HepG2 (cell line): ENCODE measurements around the gene SLC5A5. TPM values are rescaled to one million over a fixed set of nuclear protein-coding genes. Genes with fewer than 3 reads are reported as not detected.
A peak's percentile ranks its signal among the peaks of the same experiment; 100 is the strongest.

Source experiments
- ATAC-seq: fragments of 200-7000 bp; cut with Tn5 transposase; 3 replicates; pipeline ENCODE4 v1.9.1; 2020; ENCODE audit warnings: mild to moderate bottlenecking, moderate library complexity
- BruUV-seq: library from RNA; stranded (reverse); fragments of 400-500 nt; replicated peaks from 2 replicates; lab custom pipeline; 2021; lab: Mats Ljungman, UMichigan
- CTCF ChIA-PET: fragments of 300-600 bp; formaldehyde crosslinking; extraction: SDS; loops from one replicate; lab custom pipeline; 2021; ENCODE audit warnings: low total read pairs, inconsistent platforms, low intra/inter-chr PET ratio; lab: Yijun Ruan, JAX
- POLR2A ChIA-PET: fragments of 350-600 bp; sonication (Branson Sonifier 250); formaldehyde crosslinking; loops from one replicate; lab custom pipeline; 2020; ENCODE audit warnings: antibody characterized with exemption, inconsistent platforms; lab: Yijun Ruan, JAX
- DNase-seq: peaks from one replicate; pipeline ENCODE4 v3.0.0-alpha.2; 2015; ENCODE audit warnings: low spot score
- FAIRE-seq: peaks from 3 replicates; lab custom pipeline; 2011; peaks lifted over from hg19 to GRCh38; lab: Jason Lieb, UNC
- H2AFZ ChIP-seq: one replicate; pipeline ENCODE4 v1.6.1; 2011; ENCODE audit warnings: low read length, inconsistent platforms
- H3K27ac ChIP-seq: fragments of 300-600 bp; 3 replicates; pipeline ENCODE4 v1.8.0; 2011; ENCODE audit warnings: mixed run types, mild to moderate bottlenecking, mixed read lengths, low read length, inconsistent platforms; ENCODE audit not compliant: insufficient read depth; ENCODE audit errors: extremely low read length
- H3K27me3 ChIP-seq, 2 experiments: fragments of 200-600 bp in 1 of 2; 2 replicates in 1 of 2; 3 replicates in 1 of 2; pipeline versions ENCODE4 v1.6.0 to v1.8.0; 2011; ENCODE audit warnings: low read length in 2 of 2, mild to moderate bottlenecking in 2 of 2, moderate library complexity in 2 of 2, inconsistent platforms in 1 of 2; ENCODE audit not compliant: insufficient read depth in 2 of 2, control insufficient read depth in 1 of 2
- H3K36me3 ChIP-seq, 2 experiments: fragments of 200-600 bp in 1 of 2; replicated peaks in 1 of 2; 2 replicates in 1 of 2; 3 replicates in 1 of 2; pipeline versions ENCODE4 v1.5.1 to v1.8.0; 2011; ENCODE audit warnings: low read length in 2 of 2, inconsistent platforms in 1 of 2; ENCODE audit not compliant: insufficient read depth in 2 of 2, control insufficient read depth in 1 of 2
- H3K4me1 ChIP-seq: 2 replicates; pipeline ENCODE4 v1.5.1; 2012; ENCODE audit warnings: low read length, inconsistent platforms; ENCODE audit not compliant: insufficient read depth
- H3K4me2 ChIP-seq: 2 replicates; pipeline ENCODE4 v1.6.0; 2011; ENCODE audit warnings: low read depth, low read length, inconsistent platforms
- H3K4me3 ChIP-seq, 3 experiments: fragments of 200-600 bp in 1 of 3; sonication (generic), shearing (Covaris generic) in 1 of 3; replicated peaks in 1 of 3; 2 replicates each; pipeline ENCODE4 v1.5.1; 2011 to 2016; ENCODE audit warnings: low read length in 3 of 3, inconsistent platforms in 2 of 3, low read depth in 2 of 3, mild to moderate bottlenecking in 2 of 3, control low read depth in 1 of 3, mixed read lengths in 1 of 3; ENCODE audit not compliant: insufficient read depth in 1 of 3
- H3K79me2 ChIP-seq: one replicate; pipeline ENCODE4 v1.6.1; 2011; ENCODE audit warnings: low read length, inconsistent platforms; ENCODE audit not compliant: insufficient read depth
- H3K9ac ChIP-seq: 2 replicates; pipeline ENCODE4 v1.6.0; 2011; ENCODE audit warnings: mild to moderate bottlenecking, low read depth, low read length, inconsistent platforms; ENCODE audit not compliant: insufficient read depth
- H3K9me3 ChIP-seq: 2 replicates; pipeline ENCODE4 v1.5.1; 2012; ENCODE audit warnings: mild to moderate bottlenecking, low read length
- H4K20me1 ChIP-seq: 2 replicates; pipeline ENCODE4 v1.6.0; 2011; ENCODE audit warnings: inconsistent platforms, mild to moderate bottlenecking, low read length, moderate library complexity; ENCODE audit not compliant: insufficient read depth
- CC2D1A ChIP-seq: sonication (generic); formaldehyde crosslinking; IDR thresholded peaks from 2 replicates; pipeline ENCODE4 v1.8.1; 2023; ENCODE audit warnings: mild to moderate bottlenecking, missing genetic modification reagents
- DNMT1 ChIP-seq: sonication (generic); formaldehyde crosslinking; IDR thresholded peaks from 2 replicates; pipeline ENCODE4 v1.5.1; 2020; ENCODE audit warnings: mild to moderate bottlenecking, missing genetic modification reagents
- FIP1L1 ChIP-seq: fragments of 200-400 bp; formaldehyde crosslinking; IDR thresholded peaks from 2 replicates; pipeline ENCODE4 v1.6.1; 2018; ENCODE audit warnings: low read depth, mild to moderate bottlenecking, low read length, moderate library complexity, borderline replicate concordance; ENCODE audit not compliant: insufficient read depth
- ISL2 ChIP-seq: sonication (generic); formaldehyde crosslinking; IDR thresholded peaks from 2 replicates; pipeline ENCODE4 v1.5.0; 2020; ENCODE audit warnings: missing genetic modification reagents
- SAP130 ChIP-seq: IDR thresholded peaks from 2 replicates; pipeline ENCODE4 v1.6.1; 2016; ENCODE audit warnings: low read depth
- ZNF558 ChIP-seq: sonication (generic); formaldehyde crosslinking; IDR thresholded peaks from 2 replicates; pipeline ENCODE4 v1.9.0; 2022; ENCODE audit warnings: mild to moderate bottlenecking, missing genetic modification reagents, borderline replicate concordance
- ZNF570 ChIP-seq: sonication (generic); formaldehyde crosslinking; IDR thresholded peaks from 2 replicates; pipeline ENCODE4 v1.4.0; 2020; ENCODE audit warnings: mild to moderate bottlenecking, missing genetic modification reagents, borderline replicate concordance
- ZNF614 ChIP-seq: IDR thresholded peaks from 2 replicates; pipeline ENCODE4 v1.6.1; 2018; ENCODE audit warnings: missing biosample characterization, missing genetic modification reagents, inconsistent platforms, borderline replicate concordance
- ZSCAN30 ChIP-seq: sonication (generic); formaldehyde crosslinking; IDR thresholded peaks from 2 replicates; pipeline ENCODE4 v1.5.0; 2020; ENCODE audit warnings: mild to moderate bottlenecking, missing genetic modification reagents
- WGBS: methylation state at CpG from one replicate; pipeline ENCODE4 v1.1.6; 2017; ENCODE audit warnings: low lambda C conversion rate; 5-methylcytosine and 5-hydroxymethylcytosine counted together
- in situ Hi-C: cut with HindIII; loops from 2 replicates; pipeline ENCODE4 v1.10.0; 2017; ENCODE audit warnings: low pct_unique_long_range_greater_than_20kb; ENCODE audit not compliant: extremely low pct_ligation_motif_present
- intact Hi-C: fragments of 100-400 bp; cut with micrococcal nuclease; formaldehyde crosslinking; loops from one replicate; pipeline ENCODE4 v1.10.0; 2022; ENCODE audit not compliant: unreplicated experiment
- polyA plus RNA-seq, 8 experiments: library from polyadenylated mRNA; depleted of rRNA in 3 of 8; stranded (reverse) in 7 of 8; unstranded in 1 of 8; fragments of >200 nt; fragmentation: Illumina TruSeq in 4 of 8; extraction: Trizol in 4 of 8; gene quantifications; 2 replicates each; pipeline versions ENCODE4 v1.2.1 to v1.2.3, GENCODE V29; 2011 to 2016; ENCODE audit warnings: low read depth in 4 of 8, missing spikeins in 1 of 8, mixed read lengths in 1 of 8; ENCODE audit not compliant: insufficient read depth in 1 of 8
- total RNA-seq, 5 experiments: library from RNA; depleted of rRNA; stranded (reverse); fragments of >200 nt; fragmentation: Illumina TruSeq; extraction: Trizol; gene quantifications; 2 replicates each; pipeline ENCODE4 v1.2.3, GENCODE V29; 2016; ENCODE audit warnings: low read depth in 1 of 5
- TF ChIP-seq, protein P1 (sequence below): IDR thresholded peaks from 2 replicates; pipeline ENCODE4 v1.6.1; 2012; ENCODE audit warnings: low read depth, low read length, improper control_type of control experiment
- TF ChIP-seq, protein P2 (sequence below): sonication (generic); formaldehyde crosslinking; IDR thresholded peaks from 2 replicates; pipeline ENCODE4 v1.4.0; 2020; ENCODE audit warnings: mild to moderate bottlenecking, missing genetic modification reagents
- TF ChIP-seq, protein P3 (sequence below): sonication (generic); formaldehyde crosslinking; IDR thresholded peaks from 2 replicates; pipeline ENCODE4 v1.5.0; 2020; ENCODE audit warnings: missing genetic modification reagents
- TF ChIP-seq, protein P4 (sequence below): sonication (generic); formaldehyde crosslinking; IDR thresholded peaks from 2 replicates; pipeline ENCODE4; 2020; ENCODE audit warnings: missing genetic modification reagents, mild to moderate bottlenecking, borderline replicate concordance
- TF ChIP-seq, protein P5 (sequence below): sonication (generic); formaldehyde crosslinking; IDR thresholded peaks from 2 replicates; pipeline ENCODE4 v1.4.0; 2020; ENCODE audit warnings: missing genetic modification reagents, borderline replicate concordance

Gene SLC5A5
- total and polyA plus RNA-seq, 2 of the 13 experiments (the other 11 are each of a cell fraction or from before 2014, with no cell fraction given): not detected

DNA sequence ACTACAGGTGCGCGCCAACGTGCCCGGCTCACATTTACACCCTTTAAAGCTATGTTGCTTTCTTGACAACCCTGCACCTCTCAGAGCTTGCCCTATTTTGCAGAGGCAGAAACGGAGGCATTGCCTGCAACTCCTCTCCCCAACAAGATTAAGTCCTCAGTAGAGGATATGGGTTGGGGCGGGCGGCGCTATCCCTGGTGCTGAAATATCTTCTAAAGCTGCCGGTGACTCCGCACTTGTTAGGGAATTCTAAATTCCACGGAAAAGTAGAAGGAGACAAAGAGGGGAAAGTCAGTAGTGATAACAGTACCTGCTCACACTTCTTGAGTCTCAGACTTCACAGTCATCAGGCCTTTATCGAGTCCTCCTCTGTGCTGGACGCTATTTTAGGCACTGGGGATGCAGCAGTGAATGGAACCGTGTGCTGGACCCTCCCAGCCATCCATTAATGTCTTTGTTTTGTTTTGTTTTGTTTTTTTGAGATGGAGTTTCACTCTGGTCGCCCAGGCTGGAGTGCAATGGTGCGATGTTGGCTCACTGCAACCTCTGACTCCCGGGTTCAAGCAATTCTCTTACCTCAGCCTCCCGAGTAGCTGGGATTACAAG, 18.0 kb downstream of the SLC5A5 start:
- intact Hi-C loops: no loop called here
- ChIA-PET CTCF (no interaction called here), POLR2A (interaction anchor here (0.7 kb wide), 1 partner anchor 30 kb away, joined by 3 read pairs; the partner anchor contains the start of gene RPL18A)
- Histone ChIP-seq H3K27ac (no peak overlapping the region), H3K4me1 (no peaks in the 10 kb centered on the region), H3K4me2 (no peak overlapping the region), H3K79me2 (no peaks in the 10 kb centered on the region), H3K27me3 (peaks cover 0 to 3% of the 10 kb centered on the region in 2 experiments; a peak in 3 of 5 replicates), H3K9ac (no peak overlapping the region), H3K9me3 (no peaks in the 10 kb centered on the region), H3K4me3 (no peak overlapping the region), H4K20me1 (no peaks in the 10 kb centered on the region), H3K36me3 (no peaks in the 10 kb centered on the region), H2AFZ (no peak overlapping the region)
- WGBS: 12% methylated on average over 16 of the region's 18 CpGs
- in situ Hi-C loops: no loop called here
- DNase-seq: peak; percentile 32
- no peak for FAIRE-seq
- ATAC-seq: peak; percentile 70
- BruUV-seq: no TSS peak
- TF ChIP-seq ZNF570 (CRISPR knock-in tag) (no peak), ISL2 (CRISPR knock-in tag) (no peak), CC2D1A (CRISPR knock-in tag) (no peak), ZNF558 (CRISPR knock-in tag) (peak; percentile 46; the same call in 1 of the 2 replicates), ZSCAN30 (CRISPR knock-in tag) (no peak), FIP1L1 (no peak), ZNF614 (CRISPR knock-in tag) (no peak), DNMT1 (no peak), SAP130 (peak; percentile 55)
- TF ChIP-seq, protein P1, sequence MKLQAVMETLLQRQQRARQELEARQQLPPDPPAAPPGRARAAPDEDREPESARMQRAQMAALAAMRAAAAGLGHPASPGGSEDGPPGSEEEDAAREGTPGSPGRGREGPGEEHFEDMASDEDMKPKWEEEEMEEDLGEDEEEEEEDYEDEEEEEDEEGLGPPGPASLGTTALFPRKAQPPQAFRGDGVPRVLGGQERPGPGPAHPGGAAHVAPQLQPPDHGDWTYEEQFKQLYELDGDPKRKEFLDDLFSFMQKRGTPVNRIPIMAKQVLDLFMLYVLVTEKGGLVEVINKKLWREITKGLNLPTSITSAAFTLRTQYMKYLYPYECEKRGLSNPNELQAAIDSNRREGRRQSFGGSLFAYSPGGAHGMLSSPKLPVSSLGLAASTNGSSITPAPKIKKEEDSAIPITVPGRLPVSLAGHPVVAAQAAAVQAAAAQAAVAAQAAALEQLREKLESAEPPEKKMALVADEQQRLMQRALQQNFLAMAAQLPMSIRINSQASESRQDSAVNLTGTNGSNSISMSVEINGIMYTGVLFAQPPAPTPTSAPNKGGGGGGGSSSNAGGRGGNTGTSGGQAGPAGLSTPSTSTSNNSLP: no peak
- TF ChIP-seq, protein P2, sequence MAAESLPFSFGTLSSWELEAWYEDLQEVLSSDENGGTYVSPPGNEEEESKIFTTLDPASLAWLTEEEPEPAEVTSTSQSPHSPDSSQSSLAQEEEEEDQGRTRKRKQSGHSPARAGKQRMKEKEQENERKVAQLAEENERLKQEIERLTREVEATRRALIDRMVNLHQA (CRISPR knock-in tag): no peak
- TF ChIP-seq, protein P3, sequence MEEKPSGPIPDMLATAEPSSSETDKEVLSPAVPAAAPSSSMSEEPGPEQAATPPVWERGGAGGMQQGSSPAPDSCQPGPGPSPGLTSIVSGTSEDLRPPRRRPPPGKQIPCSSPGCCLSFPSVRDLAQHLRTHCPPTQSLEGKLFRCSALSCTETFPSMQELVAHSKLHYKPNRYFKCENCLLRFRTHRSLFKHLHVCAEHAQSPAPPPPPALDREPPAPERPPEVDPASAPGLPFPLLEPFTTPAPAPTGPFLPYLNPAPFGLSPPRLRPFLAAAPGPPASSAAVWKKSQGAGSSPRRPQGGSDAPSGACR: no peak
- TF ChIP-seq, protein P4, sequence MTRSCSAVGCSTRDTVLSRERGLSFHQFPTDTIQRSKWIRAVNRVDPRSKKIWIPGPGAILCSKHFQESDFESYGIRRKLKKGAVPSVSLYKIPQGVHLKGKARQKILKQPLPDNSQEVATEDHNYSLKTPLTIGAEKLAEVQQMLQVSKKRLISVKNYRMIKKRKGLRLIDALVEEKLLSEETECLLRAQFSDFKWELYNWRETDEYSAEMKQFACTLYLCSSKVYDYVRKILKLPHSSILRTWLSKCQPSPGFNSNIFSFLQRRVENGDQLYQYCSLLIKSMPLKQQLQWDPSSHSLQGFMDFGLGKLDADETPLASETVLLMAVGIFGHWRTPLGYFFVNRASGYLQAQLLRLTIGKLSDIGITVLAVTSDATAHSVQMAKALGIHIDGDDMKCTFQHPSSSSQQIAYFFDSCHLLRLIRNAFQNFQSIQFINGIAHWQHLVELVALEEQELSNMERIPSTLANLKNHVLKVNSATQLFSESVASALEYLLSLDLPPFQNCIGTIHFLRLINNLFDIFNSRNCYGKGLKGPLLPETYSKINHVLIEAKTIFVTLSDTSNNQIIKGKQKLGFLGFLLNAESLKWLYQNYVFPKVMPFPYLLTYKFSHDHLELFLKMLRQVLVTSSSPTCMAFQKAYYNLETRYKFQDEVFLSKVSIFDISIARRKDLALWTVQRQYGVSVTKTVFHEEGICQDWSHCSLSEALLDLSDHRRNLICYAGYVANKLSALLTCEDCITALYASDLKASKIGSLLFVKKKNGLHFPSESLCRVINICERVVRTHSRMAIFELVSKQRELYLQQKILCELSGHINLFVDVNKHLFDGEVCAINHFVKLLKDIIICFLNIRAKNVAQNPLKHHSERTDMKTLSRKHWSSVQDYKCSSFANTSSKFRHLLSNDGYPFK (CRISPR knock-in tag): no peak
- TF ChIP-seq, protein P5, sequence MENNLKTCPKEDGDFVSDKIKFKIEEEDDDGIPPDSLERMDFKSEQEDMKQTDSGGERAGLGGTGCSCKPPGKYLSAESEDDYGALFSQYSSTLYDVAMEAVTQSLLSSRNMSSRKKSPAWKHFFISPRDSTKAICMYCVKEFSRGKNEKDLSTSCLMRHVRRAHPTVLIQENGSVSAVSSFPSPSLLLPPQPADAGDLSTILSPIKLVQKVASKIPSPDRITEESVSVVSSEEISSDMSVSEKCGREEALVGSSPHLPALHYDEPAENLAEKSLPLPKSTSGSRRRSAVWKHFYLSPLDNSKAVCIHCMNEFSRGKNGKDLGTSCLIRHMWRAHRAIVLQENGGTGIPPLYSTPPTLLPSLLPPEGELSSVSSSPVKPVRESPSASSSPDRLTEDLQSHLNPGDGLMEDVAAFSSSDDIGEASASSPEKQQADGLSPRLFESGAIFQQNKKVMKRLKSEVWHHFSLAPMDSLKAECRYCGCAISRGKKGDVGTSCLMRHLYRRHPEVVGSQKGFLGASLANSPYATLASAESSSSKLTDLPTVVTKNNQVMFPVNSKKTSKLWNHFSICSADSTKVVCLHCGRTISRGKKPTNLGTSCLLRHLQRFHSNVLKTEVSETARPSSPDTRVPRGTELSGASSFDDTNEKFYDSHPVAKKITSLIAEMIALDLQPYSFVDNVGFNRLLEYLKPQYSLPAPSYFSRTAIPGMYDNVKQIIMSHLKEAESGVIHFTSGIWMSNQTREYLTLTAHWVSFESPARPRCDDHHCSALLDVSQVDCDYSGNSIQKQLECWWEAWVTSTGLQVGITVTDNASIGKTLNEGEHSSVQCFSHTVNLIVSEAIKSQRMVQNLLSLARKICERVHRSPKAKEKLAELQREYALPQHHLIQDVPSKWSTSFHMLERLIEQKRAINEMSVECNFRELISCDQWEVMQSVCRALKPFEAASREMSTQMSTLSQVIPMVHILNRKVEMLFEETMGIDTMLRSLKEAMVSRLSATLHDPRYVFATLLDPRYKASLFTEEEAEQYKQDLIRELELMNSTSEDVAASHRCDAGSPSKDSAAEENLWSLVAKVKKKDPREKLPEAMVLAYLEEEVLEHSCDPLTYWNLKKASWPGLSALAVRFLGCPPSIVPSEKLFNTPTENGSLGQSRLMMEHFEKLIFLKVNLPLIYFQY: peak; percentile 58; the same call in 1 of the 2 replicates
